HG03571 (cell line): ENCODE measurements around the gene TAF5L.
"Not testable (repeated sequence)": the region's sequence is repeated elsewhere in the genome, so short reads cannot be mapped to it uniquely, and the experiment has no call there.

Experiments used
- ATAC-seq: cut with Tn5 transposase; IDR thresholded peaks from one replicate; pipeline ENCODE4 v1.9.1; 2021; ENCODE audit not compliant: unreplicated experiment

TAF5L gene

GRCh38 chr1:229642970-229643369 is 17.0 kb upstream of the TAF5L start:
- ATAC-seq: no peak

GRCh38 chr1:229642376-229642775 is 16.5 kb upstream of the TAF5L start:
- ATAC-seq: no peak

GRCh38 chr1:229641306-229641705 is 15.4 kb upstream of the TAF5L start:
- ATAC-seq: no peak

GRCh38 chr1:229640455-229640854 is 14.5 kb upstream of the TAF5L start:
- ATAC-seq: no peak

- ATAC-seq: no peak
These were observed 11.8 kb upstream of the TAF5L start for GRCh38 chr1:229637746-229638145.

- ATAC-seq: no peak
These were observed 10.1 kb upstream of the TAF5L start for GRCh38 chr1:229636042-229636441.

- no peak for ATAC-seq
These were observed 6.0 kb upstream of the TAF5L start for GRCh38 chr1:229631966-229632365.

- ATAC-seq: no peak
These were observed 5.2 kb upstream of the TAF5L start for GRCh38 chr1:229631148-229631547.

GRCh38 chr1:229629261-229629660 is 3.3 kb upstream of the TAF5L start:
- ATAC-seq: no peak

GRCh38 chr1:229627003-229627402 is 1.1 kb upstream of the TAF5L start:
- no peak for ATAC-seq

GRCh38 chr1:229625071-229625914 is 629 bp downstream of the TAF5L start:
- ATAC-seq: peak; percentile 37

GRCh38 chr1:229624521-229625070 is 1.3 kb downstream of the TAF5L start:
- no peak for ATAC-seq

GRCh38 chr1:229623838-229624237 is 2.1 kb downstream of the TAF5L start:
- no peak for ATAC-seq

- ATAC-seq: no peak
These were observed 2.7 kb downstream of the TAF5L start for GRCh38 chr1:229623225-229623624.

- ATAC-seq: not testable (repeated sequence)
These were observed 3.2 kb downstream of the TAF5L start for GRCh38 chr1:229622641-229623120.

GRCh38 chr1:229621663-229622062 is 4.3 kb downstream of the TAF5L start:
- no peak for ATAC-seq

- ATAC-seq: no peak
These were observed 5.0 kb downstream of the TAF5L start for GRCh38 chr1:229620876-229621275.

- no peak for ATAC-seq
These were observed 6.3 kb downstream of the TAF5L start for GRCh38 chr1:229619614-229620013.

GRCh38 chr1:229619002-229619401 is 6.9 kb downstream of the TAF5L start:
- no peak for ATAC-seq

- no peak for ATAC-seq
These were observed 8.4 kb downstream of the TAF5L start for GRCh38 chr1:229617351-229618100.

GRCh38 chr1:229614701-229615100 is 11.2 kb downstream of the TAF5L start:
- no peak for ATAC-seq

- ATAC-seq: no peak
These were observed 12.0 kb downstream of the TAF5L start for GRCh38 chr1:229613938-229614337.
